HEK293 (cell line): ENCODE measurements around the gene SLC38A5.

Source experiments
- CTCF ChIA-PET: fragments of 350-600 bp; formaldehyde crosslinking; extraction: SDS; loops from one replicate; lab custom pipeline; 2021; ENCODE audit warnings: antibody characterized with exemption; lab: Yijun Ruan, JAX
- POLR2A ChIA-PET: fragments of 300-600 bp; formaldehyde crosslinking; extraction: SDS; loops from one replicate; lab custom pipeline; 2020; ENCODE audit warnings: antibody characterized with exemption, inconsistent platforms; lab: Yijun Ruan, JAX
- H3K27ac ChIP-seq: fragments of 200-500 bp; sonication (Bioruptor generic); 2 replicates; pipeline ENCODE4 v1.5.1; 2014; ENCODE audit warnings: low read depth, low read length, control low read depth, inconsistent platforms; ENCODE audit errors: extremely low read depth
- H3K36me3 ChIP-seq, 2 experiments: fragments of 200-500 bp in 1 of 2; sonication (Bioruptor generic) in 1 of 2; 1 replicate in 1 of 2; 2 replicates in 1 of 2; pipeline ENCODE4 v1.5.1; 2014 to 2017; ENCODE audit warnings: inconsistent platforms in 2 of 2, low read length in 2 of 2; ENCODE audit not compliant: control insufficient read depth in 2 of 2, insufficient read depth in 1 of 2
- H3K4me1 ChIP-seq: fragments of 200-500 bp; sonication (Bioruptor generic); 2 replicates; pipeline ENCODE4 v1.5.1; 2014; ENCODE audit warnings: mild to moderate bottlenecking, low read length, inconsistent platforms; ENCODE audit not compliant: control insufficient read depth, insufficient read depth
- H3K4me3 ChIP-seq: 2 replicates; pipeline ENCODE4 v1.5.1; 2011; ENCODE audit warnings: low read depth, mild to moderate bottlenecking, control low read depth, low read length, moderate library complexity
- H3K9me3 ChIP-seq: fragments of 200-500 bp; sonication (Bioruptor generic); 2 replicates; pipeline ENCODE4 v1.5.1; 2014; ENCODE audit warnings: low read depth, low read length, inconsistent platforms; ENCODE audit not compliant: control insufficient read depth, insufficient read depth
- EGR2 ChIP-seq: fragments of 450-650 bp; formaldehyde crosslinking; IDR thresholded peaks from 2 replicates; pipeline ENCODE4 v1.5.1; 2016; ENCODE audit warnings: low read depth, missing biosample characterization, missing genetic modification characterization
- OSR2 ChIP-seq: fragments of 450-650 bp; formaldehyde crosslinking; IDR thresholded peaks from 2 replicates; pipeline ENCODE4 v1.5.1; 2016; ENCODE audit warnings: missing biosample characterization, missing genetic modification characterization
- OVOL3 ChIP-seq: fragments of 450-650 bp; formaldehyde crosslinking; IDR thresholded peaks from 2 replicates; pipeline ENCODE4 v1.5.1; 2016; ENCODE audit warnings: missing biosample characterization, missing genetic modification characterization
- ZBTB48 ChIP-seq: fragments of 450-650 bp; formaldehyde crosslinking; IDR thresholded peaks from 2 replicates; pipeline ENCODE4 v1.5.1; 2016; ENCODE audit warnings: missing biosample characterization, missing genetic modification characterization
- ZNF10 ChIP-seq: fragments of 450-650 bp; formaldehyde crosslinking; IDR thresholded peaks from 2 replicates; pipeline ENCODE4 v1.5.1; 2017; ENCODE audit warnings: missing biosample characterization, missing genetic modification characterization
- ZNF280C ChIP-seq: fragments of 450-650 bp; formaldehyde crosslinking; IDR thresholded peaks from 2 replicates; pipeline ENCODE4 v1.5.1; 2016; ENCODE audit warnings: missing biosample characterization, missing genetic modification characterization
- ZNF292 ChIP-seq: fragments of 450-650 bp; formaldehyde crosslinking; IDR thresholded peaks from 2 replicates; pipeline ENCODE4 v1.5.1; 2016; ENCODE audit warnings: low read depth, missing biosample characterization, missing genetic modification characterization, borderline replicate concordance
- ZNF48 ChIP-seq: fragments of 450-650 bp; formaldehyde crosslinking; IDR thresholded peaks from 2 replicates; pipeline ENCODE4 v1.5.1; 2016; ENCODE audit warnings: missing biosample characterization, missing genetic modification characterization
- ZNF560 ChIP-seq: fragments of 450-650 bp; formaldehyde crosslinking; IDR thresholded peaks from 2 replicates; pipeline ENCODE4 v1.5.1; 2017; ENCODE audit warnings: missing biosample characterization, missing genetic modification characterization, borderline replicate concordance
- ZNF610 ChIP-seq: fragments of 450-650 bp; formaldehyde crosslinking; IDR thresholded peaks from 2 replicates; pipeline ENCODE4 v1.5.1; 2016; ENCODE audit warnings: missing biosample characterization, missing genetic modification characterization, borderline replicate concordance
- ZNF623 ChIP-seq: fragments of 450-650 bp; formaldehyde crosslinking; IDR thresholded peaks from 2 replicates; pipeline ENCODE4 v1.5.1; 2016; ENCODE audit warnings: missing biosample characterization, missing genetic modification characterization
- ZNF768 ChIP-seq: fragments of 450-650 bp; formaldehyde crosslinking; IDR thresholded peaks from 2 replicates; pipeline ENCODE4 v1.5.1; 2018; ENCODE audit warnings: missing biosample characterization, mild to moderate bottlenecking, missing genetic modification characterization
- ZSCAN23 ChIP-seq: fragments of 450-650 bp; formaldehyde crosslinking; IDR thresholded peaks from 2 replicates; pipeline ENCODE4 v1.5.1; 2016; ENCODE audit warnings: missing biosample characterization, missing genetic modification characterization
- TF ChIP-seq, protein P1 (sequence below): fragments of 450-650 bp; formaldehyde crosslinking; IDR thresholded peaks from 2 replicates; pipeline ENCODE4 v1.5.1; 2016; ENCODE audit warnings: missing biosample characterization, missing genetic modification characterization
- TF ChIP-seq, protein P2 (sequence below): fragments of 450-650 bp; formaldehyde crosslinking; IDR thresholded peaks from 2 replicates; pipeline ENCODE4 v1.5.1; 2016; ENCODE audit warnings: missing biosample characterization, missing genetic modification characterization

Gene SLC38A5

GRCh38 chrX:48482526-48482925 is 12.5 kb upstream of the SLC38A5 start:
- POLR2A ChIA-PET, result no interaction called here
- H3K9me3 ChIP-seq, result no peaks in the 10 kb centered on the region
- no peak overlapping the region for H3K27ac ChIP-seq
- TF ChIP-seq ZSCAN23 (tag by site-specific recombination) (no peak), ZNF292 (no peak), ZBTB48 (tag by site-specific recombination) (no peak), ZNF10 (tag by site-specific recombination) (no peak), OSR2 (tag by site-specific recombination) (no peak), ZNF280C (tag by site-specific recombination) (no peak), ZNF48 (no peak), ZNF610 (tag by site-specific recombination) (no peak)
- TF ChIP-seq, protein P1, sequence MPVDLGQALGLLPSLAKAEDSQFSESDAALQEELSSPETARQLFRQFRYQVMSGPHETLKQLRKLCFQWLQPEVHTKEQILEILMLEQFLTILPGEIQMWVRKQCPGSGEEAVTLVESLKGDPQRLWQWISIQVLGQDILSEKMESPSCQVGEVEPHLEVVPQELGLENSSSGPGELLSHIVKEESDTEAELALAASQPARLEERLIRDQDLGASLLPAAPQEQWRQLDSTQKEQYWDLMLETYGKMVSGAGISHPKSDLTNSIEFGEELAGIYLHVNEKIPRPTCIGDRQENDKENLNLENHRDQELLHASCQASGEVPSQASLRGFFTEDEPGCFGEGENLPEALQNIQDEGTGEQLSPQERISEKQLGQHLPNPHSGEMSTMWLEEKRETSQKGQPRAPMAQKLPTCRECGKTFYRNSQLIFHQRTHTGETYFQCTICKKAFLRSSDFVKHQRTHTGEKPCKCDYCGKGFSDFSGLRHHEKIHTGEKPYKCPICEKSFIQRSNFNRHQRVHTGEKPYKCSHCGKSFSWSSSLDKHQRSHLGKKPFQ (tag by site-specific recombination), result no peak
- TF ChIP-seq, all 188 proteins: peak for 0
- Histone ChIP-seq H3K4me3 (no peak overlapping the region), H3K4me1 (no peaks in the 10 kb centered on the region), H3K36me3 (peaks cover 0 to 74% of the 10 kb centered on the region in 2 experiments)
- CTCF ChIA-PET, result interaction anchor here (0.6 to 1.0 kb wide), 3 partner anchors 9 to 22 kb away, joined by 3 to 4 read pairs (median 3); no protein-coding TSS in a partner anchor

GRCh38 chrX:48480583-48480982 is 10.5 kb upstream of the SLC38A5 start:
- H3K36me3 ChIP-seq, result peaks cover 0 to 65% of the 10 kb centered on the region in 2 experiments
- no peak overlapping the region for H3K27ac ChIP-seq
- no peak overlapping the region for H3K4me3 ChIP-seq
- TF ChIP-seq EGR2 (tag by site-specific recombination), result peak; percentile 20; the same call in 1 of the 2 replicates
- TF ChIP-seq ZNF768 (tag by site-specific recombination), result no peak
- no peaks in the 10 kb centered on the region for H3K9me3 ChIP-seq
- ChIA-PET CTCF (no interaction called here), POLR2A (no interaction called here)
- H3K4me1 ChIP-seq, result no peaks in the 10 kb centered on the region

DNA sequence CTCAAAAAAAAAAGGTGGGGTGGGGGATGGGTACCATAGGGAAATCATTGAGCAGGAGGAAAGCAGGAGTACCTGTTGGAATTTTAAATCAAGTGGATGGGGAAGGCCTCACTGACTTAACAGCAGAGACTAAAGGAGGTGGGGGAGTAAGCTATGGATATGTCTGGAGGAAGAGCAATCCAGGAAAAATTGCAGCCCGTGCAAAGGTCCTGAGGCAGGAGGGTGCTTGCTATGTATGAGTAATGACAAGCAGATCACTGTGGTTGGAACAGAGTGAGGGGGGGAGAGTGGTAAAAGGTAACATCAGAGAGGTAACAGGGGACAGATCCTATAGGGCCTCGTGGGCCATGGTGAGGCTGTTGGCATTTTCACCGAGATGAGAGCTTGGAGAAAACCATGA is 10.1 kb upstream of the SLC38A5 start:
- no peak overlapping the region for H3K27ac ChIP-seq
- TF ChIP-seq ZNF560 (tag by site-specific recombination) (no peak), ZNF623 (tag by site-specific recombination) (peak; percentile 96)
- CTCF ChIA-PET, result no interaction called here
- no peaks in the 10 kb centered on the region for H3K9me3 ChIP-seq
- H3K36me3 ChIP-seq, result peaks cover 0 to 60% of the 10 kb centered on the region in 2 experiments
- POLR2A ChIA-PET, result no interaction called here
- H3K4me1 ChIP-seq, result no peaks in the 10 kb centered on the region
- H3K4me3 ChIP-seq, result no peak overlapping the region

DNA sequence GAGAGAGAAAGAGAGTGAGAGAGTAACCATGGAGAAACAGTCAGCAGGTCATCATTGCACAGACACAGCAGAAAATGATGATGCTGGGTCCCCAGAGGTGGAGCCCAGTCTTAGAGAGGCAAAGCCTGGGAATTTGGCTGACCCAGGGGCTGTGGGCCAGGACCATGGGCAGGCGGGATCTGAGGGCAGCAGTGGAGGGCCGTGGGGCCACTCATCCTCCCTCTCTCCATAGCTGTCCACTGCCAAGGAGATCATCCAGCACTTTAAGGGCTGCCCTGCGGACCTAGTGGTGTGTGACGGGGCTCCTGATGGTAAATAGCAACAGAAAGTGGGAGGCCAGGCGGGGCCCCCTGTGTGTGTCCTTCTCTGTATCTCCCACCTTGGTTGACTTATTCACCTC is 8.7 kb upstream of the SLC38A5 start:
- Histone ChIP-seq H3K4me1 (0 out of 2 replicates have a peak, but pooled peaks cover 2% of the 10 kb centered on the region), H3K27ac (no peak overlapping the region), H3K9me3 (no peaks in the 10 kb centered on the region), H3K36me3 (peaks cover 0 to 55% of the 10 kb centered on the region in 2 experiments), H3K4me3 (no peak overlapping the region)
- TF ChIP-seq, protein P2, sequence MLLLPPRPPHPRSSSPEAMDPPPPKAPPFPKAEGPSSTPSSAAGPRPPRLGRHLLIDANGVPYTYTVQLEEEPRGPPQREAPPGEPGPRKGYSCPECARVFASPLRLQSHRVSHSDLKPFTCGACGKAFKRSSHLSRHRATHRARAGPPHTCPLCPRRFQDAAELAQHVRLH (tag by site-specific recombination), result no peak
- no peak for TF ChIP-seq OVOL3 (tag by site-specific recombination)
- CTCF ChIA-PET, result interaction anchor here (0.7 kb wide), 1 partner anchor 15 kb away, joined by 4 read pairs; no protein-coding TSS in a partner anchor
- POLR2A ChIA-PET, result interaction anchor here (0.6 kb wide), 1 partner anchor 43 kb away, joined by 4 read pairs; no protein-coding TSS in a partner anchor
